Peyer's patch (tissue), 4 donors: ENCODE results near the gene TAF11L4.
"Not testable (repeated sequence)": the region's sequence is repeated elsewhere in the genome, so short reads cannot be mapped to it uniquely, and the experiment has no call there.

Experiments used
- POLR2A ChIP-seq, 2 donors: fragments of 450-650 bp; IDR thresholded peaks; one replicate each; pipeline ENCODE4 v1.5.1; 2017; ENCODE audit warnings: antibody characterized with exemption in 2 of 2, mild to moderate bottlenecking in 2 of 2, moderate library complexity in 2 of 2
- TF ChIP-seq, protein P1 (sequence below), 6 experiments: fragments of 450-650 bp in 4 of 6; fragments of 200-600 bp in 2 of 6; sonication (generic) in 1 of 6; IDR thresholded peaks; one replicate each; pipeline ENCODE4 v1.5.1; 2017 to 2019; ENCODE audit warnings: antibody characterized with exemption in 6 of 6, mild to moderate bottlenecking in 3 of 6, moderate library complexity in 1 of 6

DNA sequence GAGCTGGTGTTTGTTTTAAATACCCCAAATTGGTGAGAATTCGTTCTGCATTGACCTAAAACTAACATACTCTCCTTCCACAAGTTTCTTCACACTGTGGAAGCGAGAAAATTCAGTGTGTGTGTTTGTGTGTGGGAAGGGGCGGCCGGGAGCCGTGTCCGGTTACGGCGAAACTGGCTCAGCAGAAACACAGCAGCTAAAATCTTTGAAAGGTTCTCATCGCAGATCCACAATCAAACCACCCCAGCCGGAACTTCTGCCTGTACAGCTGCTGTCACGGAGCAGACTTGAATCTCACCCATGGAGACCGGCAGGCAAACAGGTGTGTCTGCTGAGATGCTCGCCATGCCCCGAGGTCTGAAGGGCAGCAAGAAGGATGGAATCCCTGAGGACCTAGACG is at the start of gene TAF11L4:
- TF ChIP-seq, protein P1, sequence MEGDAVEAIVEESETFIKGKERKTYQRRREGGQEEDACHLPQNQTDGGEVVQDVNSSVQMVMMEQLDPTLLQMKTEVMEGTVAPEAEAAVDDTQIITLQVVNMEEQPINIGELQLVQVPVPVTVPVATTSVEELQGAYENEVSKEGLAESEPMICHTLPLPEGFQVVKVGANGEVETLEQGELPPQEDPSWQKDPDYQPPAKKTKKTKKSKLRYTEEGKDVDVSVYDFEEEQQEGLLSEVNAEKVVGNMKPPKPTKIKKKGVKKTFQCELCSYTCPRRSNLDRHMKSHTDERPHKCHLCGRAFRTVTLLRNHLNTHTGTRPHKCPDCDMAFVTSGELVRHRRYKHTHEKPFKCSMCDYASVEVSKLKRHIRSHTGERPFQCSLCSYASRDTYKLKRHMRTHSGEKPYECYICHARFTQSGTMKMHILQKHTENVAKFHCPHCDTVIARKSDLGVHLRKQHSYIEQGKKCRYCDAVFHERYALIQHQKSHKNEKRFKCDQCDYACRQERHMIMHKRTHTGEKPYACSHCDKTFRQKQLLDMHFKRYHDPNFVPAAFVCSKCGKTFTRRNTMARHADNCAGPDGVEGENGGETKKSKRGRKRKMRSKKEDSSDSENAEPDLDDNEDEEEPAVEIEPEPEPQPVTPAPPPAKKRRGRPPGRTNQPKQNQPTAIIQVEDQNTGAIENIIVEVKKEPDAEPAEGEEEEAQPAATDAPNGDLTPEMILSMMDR (IDR thresholded peaks at IDR 0.05): not testable (repeated sequence)
- TF ChIP-seq POLR2A (IDR thresholded peaks at IDR 0.05): not testable (repeated sequence)
